GM18951 (cell line): ENCODE measurements around the gene MOB3C.
A peak's percentile ranks its signal among the peaks of the same experiment; 100 is the strongest.
"Not testable (repeated sequence)": the region's sequence is repeated elsewhere in the genome, so short reads cannot be mapped to it uniquely, and the experiment has no call there.

Experiments
- POLR2A ChIP-seq: IDR thresholded peaks from 4 replicates; pipeline ENCODE4 v1.6.1; 2011; ENCODE audit warnings: mild to moderate bottlenecking; ENCODE audit not compliant: insufficient read length, insufficient read depth; ENCODE audit errors: extremely low read depth
- in situ Hi-C: fragments of 300-500 bp; cut with MboI; formaldehyde crosslinking; loops from one replicate; pipeline ENCODE4 v1.12.0; 2022; ENCODE audit warnings: low sequenced_read_pairs, mixed read lengths, inconsistent platforms; ENCODE audit not compliant: unreplicated experiment

The MOB3C gene

GRCh38 chr1:46616277-46617107, at the start of gene MOB3C:
TSS of gene MOB3C (minus strand) at chr1:46616811. CDS start at chr1:46613321, 3,490 bp downstream.
- in situ Hi-C loops: no loop called here
- TF ChIP-seq POLR2A: peak; percentile 70

- TF ChIP-seq POLR2A: no peak
Measured at GRCh38 chr1:46665983-46666382, 49.4 kb upstream of the MOB3C start.

GRCh38 chr1:46662919-46663318, 46.3 kb upstream of the MOB3C start:
- in situ Hi-C loops: not testable (repeated sequence)

More at GRCh38 chr1:46665983-46666382, 49.4 kb upstream of the MOB3C start:
- in situ Hi-C loops: no loop called here

- in situ Hi-C loops: not testable (repeated sequence)
Measured at GRCh38 chr1:46660116-46660515, 43.5 kb upstream of the MOB3C start.

GRCh38 chr1:46659307-46659870, 42.8 kb upstream of the MOB3C start:
- TF ChIP-seq POLR2A: no peak
- in situ Hi-C loops: no loop called here

GRCh38 chr1:46657775-46658174, 41.2 kb upstream of the MOB3C start:
- no peak for TF ChIP-seq POLR2A
- in situ Hi-C loops: no loop called here

- in situ Hi-C loops: no loop called here
- TF ChIP-seq POLR2A: no peak
Measured at GRCh38 chr1:46656643-46657042, 40.0 kb upstream of the MOB3C start.

GRCh38 chr1:46655848-46656247, 39.2 kb upstream of the MOB3C start:
- TF ChIP-seq POLR2A: no peak
- in situ Hi-C loops: no loop called here

- in situ Hi-C loops: not testable (repeated sequence)
Measured at GRCh38 chr1:46654698-46655097, 38.1 kb upstream of the MOB3C start.

GRCh38 chr1:46654012-46654411, 37.4 kb upstream of the MOB3C start:
- TF ChIP-seq POLR2A: no peak

GRCh38 chr1:46653405-46653958, 36.9 kb upstream of the MOB3C start:
- no peak for TF ChIP-seq POLR2A
- in situ Hi-C loops: no loop called here

More at GRCh38 chr1:46654012-46654411, 37.4 kb upstream of the MOB3C start:
- in situ Hi-C loops: no loop called here

GRCh38 chr1:46652321-46653100, 35.9 kb upstream of the MOB3C start:
- no peak for TF ChIP-seq POLR2A
- in situ Hi-C loops: no loop called here

GRCh38 chr1:46651152-46651551, 34.5 kb upstream of the MOB3C start:
- in situ Hi-C loops: not testable (repeated sequence)
